HG03520 (cell line): ENCODE data around the gene SMIM11.

ENCODE experiments used
- ATAC-seq: cut with Tn5 transposase; IDR thresholded peaks from one replicate; pipeline ENCODE4 v1.9.1; 2021; ENCODE audit warnings: mild to moderate bottlenecking, moderate library complexity; ENCODE audit not compliant: unreplicated experiment

Gene SMIM11, protein sequence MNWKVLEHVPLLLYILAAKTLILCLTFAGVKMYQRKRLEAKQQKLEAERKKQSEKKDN

DNA sequence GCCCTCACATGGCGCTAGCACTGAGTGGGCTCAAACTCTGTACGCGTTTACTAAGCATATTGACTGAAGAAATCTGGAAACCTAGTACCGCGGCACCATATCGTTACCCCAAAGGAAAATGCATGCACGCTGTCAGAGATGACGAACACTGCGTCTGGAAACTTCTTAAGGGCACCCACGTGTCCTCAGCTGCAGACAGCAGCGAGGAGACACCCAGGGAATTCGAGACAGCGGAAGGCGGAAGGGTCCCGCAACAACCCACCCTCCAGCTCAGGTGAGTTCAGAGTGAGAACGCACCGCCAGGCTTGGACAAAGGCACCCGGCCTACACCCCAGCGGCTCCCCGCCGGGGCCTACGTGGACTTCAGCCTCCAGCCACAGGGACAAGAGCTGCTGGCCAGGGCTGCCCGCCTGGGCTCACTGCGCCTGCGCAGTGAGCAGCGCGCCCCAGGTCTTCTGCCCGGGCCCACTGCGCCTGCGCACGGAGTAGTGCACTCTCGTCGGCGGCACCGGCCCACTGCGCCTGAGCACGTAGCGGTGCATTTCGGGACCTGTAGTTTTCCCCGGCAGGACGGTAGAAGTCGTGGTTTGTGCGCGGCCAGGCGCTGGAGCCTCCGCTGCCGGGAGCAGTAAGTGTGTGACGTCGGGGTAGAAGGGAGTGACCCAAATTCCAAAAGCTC is at the start of gene SMIM11:
Gene SMIM11 (plus strand): TSS at position 568 of the 679 bp plus-strand sequence. CDS start 3,998 bp downstream, outside the sequence.
- peak; percentile 78 for ATAC-seq

DNA sequence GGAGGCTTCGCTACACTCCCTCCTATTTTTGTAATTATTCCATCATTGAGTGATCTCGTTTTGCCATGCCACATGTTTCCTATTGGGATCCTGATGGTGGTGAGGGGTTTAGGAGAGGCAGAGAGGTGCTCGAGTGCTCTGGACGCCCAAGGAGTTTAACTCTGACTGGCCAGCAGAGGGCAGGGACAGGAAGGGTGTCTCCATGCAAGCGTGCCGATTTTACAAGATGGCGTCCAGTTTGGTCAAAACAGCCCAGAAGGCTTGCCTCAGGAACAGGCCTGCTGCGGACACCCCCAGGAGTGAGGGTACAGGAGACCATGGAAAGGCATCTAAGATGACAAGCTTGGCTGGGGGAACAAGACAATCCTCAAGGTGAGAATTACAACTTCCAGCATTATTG is 45.3 kb upstream of the SMIM11 start:
- ATAC-seq: no peak

DNA sequence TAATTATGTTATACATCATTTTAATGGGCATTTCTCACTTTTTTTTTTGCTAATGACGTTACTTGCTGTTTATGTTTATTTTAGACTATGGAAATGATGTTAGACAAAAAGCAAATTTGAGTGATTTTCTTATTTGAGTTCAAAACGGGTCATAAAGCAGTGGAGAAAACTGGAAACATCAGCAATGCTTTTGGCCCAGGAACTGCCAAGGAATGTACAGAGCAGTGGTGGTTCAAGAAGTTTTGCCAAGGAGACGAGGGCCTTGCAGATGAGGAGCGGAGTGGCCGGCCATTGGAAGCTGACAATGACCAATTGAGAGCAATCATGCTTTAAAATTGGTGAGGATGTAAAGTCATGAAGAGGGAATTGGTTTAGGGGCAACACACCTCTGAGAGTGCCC is 43.6 kb upstream of the SMIM11 start:
- no peak for ATAC-seq

DNA sequence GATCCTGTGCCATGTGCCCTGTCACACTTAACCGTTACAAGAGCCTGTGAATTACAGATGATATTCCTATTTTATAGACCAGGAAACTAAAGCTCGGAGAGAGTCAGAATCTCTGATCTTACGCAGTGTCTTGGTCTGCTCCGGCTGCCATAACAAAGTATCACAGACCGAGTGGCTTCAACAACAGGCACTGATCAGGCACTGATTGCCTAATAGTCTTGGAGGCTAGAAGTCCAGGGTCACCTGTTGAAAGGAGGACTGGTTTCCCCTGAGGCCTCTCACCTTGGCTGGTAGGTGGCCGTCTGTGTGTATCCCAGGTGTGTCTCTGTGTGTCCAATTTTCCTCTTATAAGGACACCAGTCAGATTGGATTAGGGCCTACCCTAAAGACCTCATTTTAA is 43.0 kb upstream of the SMIM11 start:
- no peak for ATAC-seq

DNA sequence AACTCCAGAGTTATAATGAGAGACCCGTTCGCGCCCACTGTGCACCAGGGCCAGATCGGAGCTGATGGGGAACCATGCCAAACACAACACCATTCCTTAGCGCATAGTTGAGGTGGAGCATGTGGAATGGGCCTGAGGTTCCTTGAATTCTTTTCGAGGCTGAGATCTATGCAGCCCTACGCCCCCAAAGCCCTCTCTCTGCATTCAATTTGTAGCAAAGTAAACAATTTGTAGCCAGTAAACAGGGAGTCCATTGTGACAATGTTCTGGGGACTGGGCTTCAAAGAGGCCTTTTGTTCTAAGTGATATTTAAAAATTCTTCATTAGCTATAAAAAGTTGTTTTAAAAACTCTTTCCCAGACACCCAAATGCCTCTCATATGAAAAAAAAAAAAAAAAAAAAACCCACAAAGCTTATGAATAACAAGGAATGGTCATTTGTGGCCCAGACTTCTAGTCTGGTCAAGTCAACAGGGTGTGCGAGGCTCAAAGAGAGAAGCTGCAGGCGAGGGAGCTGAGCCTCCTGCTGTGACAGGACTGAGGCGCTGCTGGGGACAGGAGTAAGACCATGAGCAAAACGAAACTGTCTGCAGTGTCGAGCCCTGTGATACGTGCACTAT is 42.1 kb upstream of the SMIM11 start:
- no peak for ATAC-seq

DNA sequence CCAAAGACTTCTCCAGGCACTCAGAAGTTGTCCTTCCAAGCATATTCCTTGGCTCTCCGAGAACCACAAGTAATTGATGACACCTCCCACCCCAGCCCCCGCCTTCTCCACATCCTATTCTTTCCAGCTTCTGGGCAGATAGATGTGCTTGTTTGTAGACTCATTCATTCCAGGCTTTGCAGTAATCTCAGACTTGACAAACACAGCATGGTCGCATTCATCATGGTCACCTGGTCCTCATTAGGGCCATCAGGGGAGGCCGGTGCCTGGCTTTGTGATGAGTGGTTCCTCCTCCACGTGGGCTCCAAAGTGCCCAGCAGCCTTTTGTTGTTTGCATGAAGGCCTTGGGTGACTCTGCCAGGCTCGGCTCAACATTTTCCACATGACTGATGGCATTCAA is 40.0 kb upstream of the SMIM11 start:
- no peak for ATAC-seq

DNA sequence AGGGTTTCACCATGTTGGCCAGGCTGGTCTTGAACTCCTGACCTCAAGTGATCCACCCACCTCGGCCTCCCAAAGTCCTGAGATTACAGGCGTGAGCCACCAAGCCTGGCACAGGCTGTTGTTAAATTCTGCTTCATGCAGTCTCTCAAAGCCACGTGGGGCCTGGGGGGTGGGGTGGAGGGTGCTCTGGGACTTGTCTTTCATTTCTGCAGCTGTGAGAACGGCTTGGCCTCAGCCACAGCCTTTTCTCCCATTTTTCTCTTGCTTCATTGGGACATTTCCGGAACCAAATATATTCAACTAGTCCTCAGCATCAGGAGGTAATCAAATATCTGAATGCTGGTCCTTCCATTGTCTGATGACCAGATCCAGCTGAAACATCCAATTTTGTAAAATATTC is 39.1 kb upstream of the SMIM11 start:
- no peak for ATAC-seq

DNA sequence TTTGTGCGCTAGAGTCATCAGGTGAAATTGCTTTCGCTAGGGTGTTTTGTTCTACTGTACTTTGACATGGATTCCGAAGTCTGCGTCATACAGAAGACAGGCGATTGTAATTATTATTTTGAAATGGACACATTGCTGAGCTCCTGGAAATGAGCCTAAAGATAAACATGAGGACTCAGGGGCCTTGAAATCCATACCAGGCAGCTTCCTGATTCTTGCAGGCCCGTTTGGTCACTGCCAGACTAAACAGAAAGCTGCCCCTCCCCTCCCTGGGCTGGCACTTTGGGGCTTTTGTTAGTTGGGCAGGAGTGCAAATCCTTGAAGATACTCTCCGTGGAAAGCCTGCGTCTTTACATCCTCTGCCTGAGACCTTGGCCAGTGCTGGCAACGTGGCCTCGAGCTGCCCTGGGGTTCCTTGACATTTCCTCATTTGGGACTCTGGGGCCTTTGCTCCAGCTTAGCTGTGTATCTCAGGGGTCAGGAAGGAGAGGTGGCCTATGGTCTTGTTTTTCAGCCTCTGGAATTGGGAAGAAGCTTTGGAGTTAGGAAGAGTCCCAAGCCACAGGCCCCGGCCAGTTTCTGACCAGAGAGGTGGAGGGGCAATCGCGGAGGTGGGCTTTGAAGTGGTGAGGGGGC is 38.4 kb upstream of the SMIM11 start:
- no peak for ATAC-seq

DNA sequence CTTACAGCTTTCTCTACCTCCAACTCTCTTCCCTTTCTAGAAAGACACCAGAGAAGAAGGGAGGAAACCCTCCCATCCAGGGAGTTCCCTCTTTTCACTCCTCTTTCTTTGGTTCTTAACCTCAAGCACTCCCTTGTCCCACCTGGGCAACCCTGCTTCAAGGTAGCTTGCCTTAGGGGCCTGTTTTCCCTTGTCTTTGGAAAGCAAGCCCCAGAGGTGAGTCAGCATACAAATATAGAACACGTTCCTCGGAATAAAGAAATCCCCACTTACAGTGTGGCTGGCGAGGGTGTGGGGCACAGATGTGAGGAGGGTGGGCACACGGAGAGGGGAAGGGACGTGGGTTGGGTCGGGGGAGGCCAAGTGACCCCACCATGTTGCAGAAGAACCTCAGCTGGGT is 37.6 kb upstream of the SMIM11 start:
- no peak for ATAC-seq

DNA sequence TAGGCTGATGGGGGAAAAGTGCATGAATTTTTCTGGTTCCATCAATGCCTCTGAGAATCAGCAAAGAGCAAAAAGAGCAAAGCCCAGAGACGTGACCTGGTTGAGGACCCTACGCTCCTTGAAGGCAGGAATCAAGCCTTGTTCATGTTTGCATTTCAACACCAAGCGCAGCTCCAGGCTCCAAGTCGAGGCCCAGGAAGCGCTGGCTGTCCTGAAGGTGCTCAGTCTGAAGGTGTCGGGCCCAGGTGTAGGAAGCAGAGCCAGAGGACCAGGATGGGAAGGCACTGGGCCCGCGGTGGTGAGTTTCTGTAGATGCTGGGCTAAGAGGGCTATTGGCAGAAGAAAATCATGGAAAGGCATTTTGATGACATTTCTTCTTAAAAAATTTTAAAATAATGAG is 37.1 kb upstream of the SMIM11 start:
- no peak for ATAC-seq

DNA sequence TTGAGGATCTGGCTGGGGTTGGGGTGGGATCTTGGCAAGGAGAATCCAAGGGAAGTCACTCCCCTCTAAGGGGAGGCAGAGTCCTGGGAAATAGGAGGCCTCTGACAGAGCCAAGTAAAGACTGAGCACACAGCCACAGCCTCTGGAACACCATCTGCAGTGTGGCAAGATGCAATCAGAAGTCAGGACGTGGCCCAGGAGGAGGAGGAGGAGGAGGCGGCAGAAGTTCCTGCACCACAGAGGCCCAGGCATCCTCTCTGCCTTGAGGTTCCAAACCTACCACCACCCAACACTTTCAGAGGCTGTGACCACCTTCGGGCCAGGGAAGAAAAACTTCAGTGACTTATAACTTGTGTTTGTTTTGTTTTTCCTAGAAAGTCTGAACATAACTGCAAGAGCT is 35.2 kb upstream of the SMIM11 start:
- ATAC-seq: no peak

DNA sequence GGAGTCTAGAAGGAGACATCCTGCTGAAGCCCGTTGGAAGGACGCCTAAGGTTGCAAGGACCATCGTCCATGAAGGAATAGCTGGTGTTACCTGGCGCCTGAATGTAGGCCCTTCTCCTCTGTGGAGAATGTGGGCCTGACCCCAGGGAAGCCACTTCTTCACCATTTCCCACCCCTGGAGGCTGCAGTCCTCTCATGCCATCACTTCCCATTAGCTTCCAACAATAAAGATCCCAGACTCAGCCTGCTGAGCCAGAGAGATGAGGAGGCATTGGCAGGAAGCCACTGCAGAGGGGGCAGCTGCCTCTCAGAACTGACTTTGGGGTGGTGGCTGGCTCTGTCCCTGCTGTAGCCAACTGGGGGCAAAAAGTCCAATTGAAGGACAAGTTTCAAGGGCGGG is 32.8 kb upstream of the SMIM11 start:
- no peak for ATAC-seq

DNA sequence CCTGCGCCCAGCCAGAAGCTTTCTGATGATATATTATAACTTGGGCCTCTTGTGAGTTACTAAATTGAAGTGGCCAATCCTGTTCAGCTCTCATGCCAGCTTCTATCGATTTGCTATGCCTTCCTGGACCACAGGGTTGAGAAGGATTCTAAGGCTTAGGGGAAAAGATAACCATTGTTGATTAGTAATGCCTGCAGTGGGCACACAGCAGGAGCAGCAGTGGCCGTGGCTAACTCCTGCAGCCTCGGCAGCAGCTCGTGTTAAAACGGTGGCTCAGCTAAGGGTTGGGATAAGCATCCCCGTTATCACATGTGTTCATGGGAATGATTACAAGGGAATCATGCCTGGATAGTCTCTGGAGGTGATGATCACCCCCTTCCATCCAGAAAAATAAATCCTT is 32.0 kb upstream of the SMIM11 start:
- ATAC-seq: no peak

DNA sequence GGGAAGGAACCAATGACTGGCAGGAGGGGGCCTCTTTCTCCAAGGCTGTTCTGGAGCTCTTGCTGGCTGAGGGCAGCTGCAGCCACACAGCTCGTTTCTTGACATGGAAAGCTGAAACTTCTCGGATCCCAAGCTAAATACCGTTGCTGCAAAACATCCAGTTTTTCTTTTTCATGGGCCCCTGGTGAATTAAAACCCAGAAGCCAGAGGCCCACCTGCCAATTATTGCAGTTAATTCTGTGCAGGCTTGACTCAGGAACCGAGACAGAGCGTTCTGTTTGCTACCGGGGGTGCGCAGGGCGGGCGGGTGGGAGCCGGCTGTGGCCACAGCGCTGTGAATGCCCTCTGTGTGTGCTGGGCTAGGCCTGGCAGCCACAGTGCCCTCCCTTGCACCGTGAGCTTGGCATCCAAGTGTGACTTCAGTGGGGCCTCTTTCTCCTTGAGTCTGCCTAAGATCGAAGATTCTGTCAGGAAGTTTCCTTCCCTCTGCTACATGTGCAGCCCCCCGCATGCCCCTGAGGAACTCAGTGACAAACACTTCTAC is 31.4 kb upstream of the SMIM11 start:
- ATAC-seq: no peak

DNA sequence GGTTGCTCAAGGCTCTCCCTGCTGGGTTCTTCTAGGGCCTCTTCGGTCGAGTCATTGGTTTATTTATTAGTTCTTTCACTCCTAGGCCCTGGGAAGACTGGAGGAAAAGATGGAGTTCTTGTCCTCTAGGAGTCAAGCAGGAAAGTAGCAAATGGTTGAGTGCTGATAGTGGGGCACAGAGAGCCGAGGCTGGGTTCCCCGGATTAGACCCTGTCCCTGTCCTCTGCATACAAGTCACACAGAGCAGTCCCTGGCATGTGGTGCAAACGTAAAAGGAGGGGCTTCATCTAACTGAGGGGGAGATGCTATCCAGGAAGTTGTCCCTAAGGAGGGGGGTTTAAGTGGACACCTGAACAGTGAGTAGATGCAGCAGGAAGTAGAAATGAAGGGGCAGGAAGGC is 30.7 kb upstream of the SMIM11 start:
- no peak for ATAC-seq

DNA sequence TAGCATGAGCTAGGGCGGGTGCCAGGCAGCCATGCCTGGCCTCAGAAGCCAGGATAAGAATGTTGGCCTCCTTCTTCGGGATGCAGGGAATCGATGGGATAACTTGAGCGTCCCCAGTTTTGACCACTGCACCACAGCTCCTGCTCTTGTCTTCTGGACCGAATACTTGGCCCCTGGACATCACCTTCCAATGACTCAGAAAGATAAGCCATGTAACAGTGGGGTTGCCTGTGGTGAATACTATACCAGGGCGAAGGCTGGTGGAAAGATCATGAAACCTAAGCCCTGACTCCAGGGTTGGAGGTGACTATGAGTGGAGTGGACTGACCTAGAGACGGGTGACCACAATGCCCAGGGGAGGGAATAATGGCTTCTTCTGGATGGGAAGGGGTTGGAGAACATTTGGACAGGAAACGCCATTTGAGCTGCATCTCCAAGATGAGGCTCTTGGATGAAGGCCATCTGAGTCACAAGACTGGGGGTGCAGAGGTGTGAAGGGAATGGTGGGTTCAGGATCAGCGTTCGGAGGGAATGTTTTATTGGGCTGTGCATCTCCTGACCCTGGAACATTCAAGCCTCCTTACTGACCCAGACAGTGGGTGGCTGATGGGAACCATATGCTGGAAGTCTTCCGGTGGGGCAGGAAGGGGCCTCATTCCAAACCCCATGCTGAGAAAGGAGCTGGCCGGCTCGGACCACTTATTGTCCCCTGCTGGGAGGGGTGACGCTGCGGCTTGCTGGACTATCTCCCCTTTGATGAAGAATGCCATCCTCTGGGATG is 30.0 kb upstream of the SMIM11 start:
- ATAC-seq: no peak

DNA sequence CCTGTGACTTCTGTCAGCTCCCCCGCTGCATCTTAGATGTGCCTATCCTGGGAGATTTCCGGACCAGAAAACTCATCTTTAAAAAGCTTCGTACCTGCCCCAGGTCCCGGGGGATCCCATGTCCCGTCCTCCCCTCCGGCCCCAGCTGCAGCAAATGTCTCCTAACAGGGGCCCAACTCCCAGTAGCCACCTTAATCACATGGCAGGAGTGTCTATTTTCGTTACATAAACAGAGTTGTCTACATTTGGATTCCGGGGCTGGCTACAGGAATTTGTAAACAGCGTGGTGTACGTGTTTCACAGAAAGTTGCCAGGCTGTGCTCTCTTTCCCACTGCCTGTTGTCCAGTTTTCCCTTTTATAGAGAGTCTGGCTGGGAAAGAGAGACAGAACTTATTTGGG is 29.4 kb upstream of the SMIM11 start:
- no peak for ATAC-seq

DNA sequence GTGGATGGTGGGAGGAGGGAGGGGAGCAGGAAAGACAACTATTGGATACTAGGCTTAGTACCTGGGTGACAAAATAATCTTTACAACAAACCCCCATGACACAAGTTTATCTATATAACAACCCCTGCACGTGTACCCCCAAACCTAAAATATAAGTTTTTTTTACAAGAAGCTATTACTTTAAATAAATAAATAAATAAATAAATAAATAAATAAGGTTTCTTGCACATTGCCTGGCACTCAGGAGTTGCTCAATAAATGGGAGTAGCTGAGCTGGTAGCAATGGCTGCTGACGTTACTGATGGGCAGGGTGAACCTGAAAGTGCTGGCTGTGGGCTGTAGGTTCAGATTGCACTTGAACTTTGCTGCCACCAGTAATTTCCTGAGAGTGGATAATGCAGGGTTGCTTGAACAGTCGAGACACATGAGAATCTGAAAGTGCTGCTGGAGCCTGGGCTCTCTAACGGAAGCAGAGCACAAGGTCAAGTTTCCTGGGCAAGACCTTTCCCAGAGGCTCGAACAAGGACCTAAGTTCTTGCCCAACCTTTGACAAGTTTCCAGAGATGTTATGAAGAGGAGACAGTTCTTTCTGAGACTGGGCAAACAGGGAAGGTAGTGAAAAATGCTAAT is 26.3 kb upstream of the SMIM11 start:
- ATAC-seq: no peak

DNA sequence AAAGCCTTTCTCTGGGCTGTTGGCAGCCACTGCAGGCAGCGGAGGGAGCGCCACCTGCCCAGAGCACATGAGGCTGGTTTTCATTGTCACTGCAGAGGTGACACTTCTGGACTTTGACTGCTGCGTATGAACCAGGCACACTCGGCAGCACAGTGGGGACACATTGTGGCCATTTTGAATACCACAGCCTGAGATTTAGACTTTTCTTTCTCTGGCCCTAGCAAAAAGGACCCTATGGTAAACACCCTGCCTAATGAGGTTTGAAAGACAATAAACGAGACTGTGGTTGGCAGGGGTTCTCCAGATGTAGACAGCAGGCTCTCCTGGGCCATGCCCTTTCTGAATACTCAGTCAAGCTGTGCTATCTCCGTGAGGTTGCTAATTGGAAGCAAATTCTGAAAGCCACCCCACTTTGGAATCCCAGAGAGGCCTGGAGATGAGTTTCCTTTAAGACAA is 23.5 kb upstream of the SMIM11 start:
- ATAC-seq: no peak

DNA sequence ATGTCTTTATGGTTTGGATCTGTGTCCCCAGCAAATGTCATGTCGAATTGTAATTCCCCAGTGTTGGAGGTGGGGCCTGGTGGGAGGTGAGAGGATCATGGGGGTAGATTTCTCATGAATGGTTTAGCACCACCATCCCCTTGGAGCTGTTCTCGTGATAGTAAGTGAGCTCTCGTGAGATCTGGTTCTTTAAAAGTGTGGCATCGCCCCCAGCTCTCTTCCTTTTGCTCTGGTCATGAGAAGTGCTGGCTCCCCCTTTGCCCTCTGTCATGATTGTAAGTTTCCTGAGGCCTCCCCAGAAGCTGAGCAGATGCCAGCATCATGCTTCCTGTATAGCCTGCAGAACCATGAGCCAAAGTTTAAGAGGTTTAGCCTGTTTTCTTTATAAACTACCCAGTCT is 22.8 kb upstream of the SMIM11 start:
- ATAC-seq: no peak

DNA sequence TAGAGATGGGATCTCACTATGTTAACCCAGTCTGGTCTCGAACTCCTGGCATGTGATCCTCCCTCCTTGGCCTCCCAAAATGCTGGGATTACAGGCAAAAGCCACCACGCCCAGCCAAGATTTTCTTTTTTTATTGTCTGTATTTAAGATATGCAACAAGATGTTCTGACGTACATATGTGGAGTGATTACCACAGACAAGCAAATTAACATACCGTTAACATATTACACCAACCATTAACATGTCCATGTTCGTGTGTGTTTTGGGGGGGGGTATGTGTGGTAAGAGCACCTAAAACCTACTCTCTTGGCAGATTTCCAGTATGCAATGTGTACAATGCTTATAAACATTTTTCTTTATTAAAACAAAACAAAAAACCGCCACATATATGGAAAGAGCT is 22.1 kb upstream of the SMIM11 start:
- no peak for ATAC-seq
